ENCODE results near the gene TCHP. TPM values are rescaled to one million over a fixed set of nuclear protein-coding genes. Genes with fewer than 3 reads are reported as not detected.

Gene TCHP
- total and polyA plus RNA-seq, 2 of the 13 experiments (the other 11 are each of a cell fraction or from before 2014, with no cell fraction given), result 6.7 to 12.2 TPM

DNA sequence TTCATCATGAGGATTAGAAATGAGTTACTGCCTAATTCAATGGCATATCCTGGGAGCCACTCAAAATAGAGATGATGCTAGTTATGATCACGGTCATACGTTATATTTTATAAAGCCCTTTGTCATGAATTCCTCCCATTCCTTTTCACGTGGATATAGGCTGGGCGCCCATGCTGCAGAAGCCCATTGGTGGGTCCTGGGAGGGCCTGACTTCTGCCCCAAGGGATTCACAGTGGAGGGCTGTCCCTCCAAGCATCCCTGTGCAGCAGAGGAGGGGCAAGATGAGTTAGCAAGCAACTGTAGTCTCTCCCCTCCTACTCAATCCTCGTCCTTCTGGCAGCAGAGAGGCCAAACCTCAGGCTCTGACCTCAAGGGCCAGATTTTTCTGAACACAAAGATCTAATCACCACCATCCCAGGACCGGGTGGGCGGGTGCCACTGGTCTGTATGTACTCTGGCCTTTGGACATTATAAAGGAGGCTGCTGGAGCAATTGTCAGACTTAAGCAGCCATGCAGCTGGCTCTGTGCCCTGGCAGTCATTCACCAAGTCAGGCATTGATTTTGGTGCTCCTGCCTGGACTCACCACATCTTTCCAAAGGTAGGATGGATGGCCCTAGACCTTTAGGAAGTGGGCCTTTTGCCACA lies 28.3 kb upstream of the TCHP start (continued):
- TF ChIP-seq, protein P1, sequence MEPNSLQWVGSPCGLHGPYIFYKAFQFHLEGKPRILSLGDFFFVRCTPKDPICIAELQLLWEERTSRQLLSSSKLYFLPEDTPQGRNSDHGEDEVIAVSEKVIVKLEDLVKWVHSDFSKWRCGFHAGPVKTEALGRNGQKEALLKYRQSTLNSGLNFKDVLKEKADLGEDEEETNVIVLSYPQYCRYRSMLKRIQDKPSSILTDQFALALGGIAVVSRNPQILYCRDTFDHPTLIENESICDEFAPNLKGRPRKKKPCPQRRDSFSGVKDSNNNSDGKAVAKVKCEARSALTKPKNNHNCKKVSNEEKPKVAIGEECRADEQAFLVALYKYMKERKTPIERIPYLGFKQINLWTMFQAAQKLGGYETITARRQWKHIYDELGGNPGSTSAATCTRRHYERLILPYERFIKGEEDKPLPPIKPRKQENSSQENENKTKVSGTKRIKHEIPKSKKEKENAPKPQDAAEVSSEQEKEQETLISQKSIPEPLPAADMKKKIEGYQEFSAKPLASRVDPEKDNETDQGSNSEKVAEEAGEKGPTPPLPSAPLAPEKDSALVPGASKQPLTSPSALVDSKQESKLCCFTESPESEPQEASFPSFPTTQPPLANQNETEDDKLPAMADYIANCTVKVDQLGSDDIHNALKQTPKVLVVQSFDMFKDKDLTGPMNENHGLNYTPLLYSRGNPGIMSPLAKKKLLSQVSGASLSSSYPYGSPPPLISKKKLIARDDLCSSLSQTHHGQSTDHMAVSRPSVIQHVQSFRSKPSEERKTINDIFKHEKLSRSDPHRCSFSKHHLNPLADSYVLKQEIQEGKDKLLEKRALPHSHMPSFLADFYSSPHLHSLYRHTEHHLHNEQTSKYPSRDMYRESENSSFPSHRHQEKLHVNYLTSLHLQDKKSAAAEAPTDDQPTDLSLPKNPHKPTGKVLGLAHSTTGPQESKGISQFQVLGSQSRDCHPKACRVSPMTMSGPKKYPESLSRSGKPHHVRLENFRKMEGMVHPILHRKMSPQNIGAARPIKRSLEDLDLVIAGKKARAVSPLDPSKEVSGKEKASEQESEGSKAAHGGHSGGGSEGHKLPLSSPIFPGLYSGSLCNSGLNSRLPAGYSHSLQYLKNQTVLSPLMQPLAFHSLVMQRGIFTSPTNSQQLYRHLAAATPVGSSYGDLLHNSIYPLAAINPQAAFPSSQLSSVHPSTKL (CRISPR knock-in tag; IDR thresholded peaks at IDR 0.05), result no peak

DNA sequence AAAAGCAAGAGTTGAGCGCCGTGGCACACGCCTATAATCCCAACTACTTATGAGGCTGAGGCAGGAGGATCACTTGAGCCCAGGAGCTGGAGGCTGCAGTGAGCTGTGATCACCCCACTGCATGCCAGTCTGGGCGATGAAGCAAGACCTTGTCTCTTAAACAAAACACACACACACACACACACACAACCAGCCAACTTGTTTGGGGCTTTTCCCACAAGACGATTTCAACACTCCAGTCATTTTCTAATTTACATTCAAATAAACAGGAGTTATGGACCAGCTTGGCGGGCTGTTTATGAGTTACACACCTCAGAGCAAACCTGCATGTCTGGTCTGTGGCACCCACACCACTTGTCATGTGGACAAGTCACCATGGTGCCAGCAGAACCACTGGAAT lies 26.4 kb upstream of the TCHP start:
- DNase-seq (ENCODE audit: low spot score), result no peak
- Histone ChIP-seq H3K4me3 (replicated peaks in 1 of 3; ENCODE audit: insufficient read depth in 1 of 3, low read depth in 2 of 3, low read length in 3 of 3) (no peak overlapping the region), H3K9me3 (ENCODE audit: low read length) (no peaks in the 10 kb centered on the region), H3K79me2 (ENCODE audit: insufficient read depth, low read length) (peaks cover under 1% of the 10 kb centered on the region), H3K4me2 (ENCODE audit: low read depth, low read length) (no peak overlapping the region), H4K20me1 (ENCODE audit: insufficient read depth, low read length) (no peaks in the 10 kb centered on the region), H3K9ac (ENCODE audit: insufficient read depth, low read depth, low read length) (no peak overlapping the region), H3K27me3 (ENCODE audit: control insufficient read depth in 1 of 2, insufficient read depth in 2 of 2, low read length in 2 of 2) (no peaks in the 10 kb centered on the region), H2AFZ (ENCODE audit: low read length) (no peak overlapping the region), H3K27ac (ENCODE audit: extremely low read length, insufficient read depth, low read length) (no peak overlapping the region), H3K4me1 (ENCODE audit: insufficient read depth, low read length) (peaks cover 65% of the 10 kb centered on the region), H3K36me3 (replicated peaks in 1 of 2; ENCODE audit: control insufficient read depth in 1 of 2, insufficient read depth in 2 of 2, low read length in 2 of 2) (no peaks in the 10 kb centered on the region; a peak in 1 of 5 replicates)
- POLR2A ChIA-PET, result interaction anchor here (0.7 to 1.3 kb wide), 2 partner anchors 9 to 391 kb away, joined by 3 to 5 read pairs; no protein-coding TSS in a partner anchor
- intact Hi-C loops (cut with micrococcal nuclease; ENCODE audit: unreplicated experiment) (no loop called here), in situ Hi-C loops (cut with HindIII; ENCODE audit: extremely low pct_ligation_motif_present, low pct_unique_long_range_greater_than_20kb) (no loop called here)
- ATAC-seq, result no peak
- WGBS (ENCODE audit: low lambda C conversion rate), result 91% methylated on average over 6 of the region's 6 CpGs
- BruUV-seq (replicated peaks), result no TSS peak
- FAIRE-seq, result no peak
- CTCF ChIA-PET (ENCODE audit: low intra/inter-chr PET ratio, low total read pairs), result no interaction called here
- TF ChIP-seq ZNF589 (CRISPR knock-in tag; conservative IDR thresholded peaks at IDR 0.05) (no peak), ZNF101 (CRISPR knock-in tag; IDR thresholded peaks at IDR 0.05; ENCODE audit: borderline replicate concordance, low read depth) (no peak), THAP11 (CRISPR knock-in tag; IDR thresholded peaks at IDR 0.05) (no peak), ISL2 (CRISPR knock-in tag; IDR thresholded peaks at IDR 0.05) (no peak), NONO (IDR thresholded peaks at IDR 0.05) (no peak), NONO (CRISPR knock-in tag; conservative IDR thresholded peaks at IDR 0.05) (no peak), ZMAT3 (CRISPR knock-in tag; conservative IDR thresholded peaks at IDR 0.05) (no peak), ZSCAN30 (CRISPR knock-in tag; IDR thresholded peaks at IDR 0.05) (no peak)
- TF ChIP-seq, protein P2, sequence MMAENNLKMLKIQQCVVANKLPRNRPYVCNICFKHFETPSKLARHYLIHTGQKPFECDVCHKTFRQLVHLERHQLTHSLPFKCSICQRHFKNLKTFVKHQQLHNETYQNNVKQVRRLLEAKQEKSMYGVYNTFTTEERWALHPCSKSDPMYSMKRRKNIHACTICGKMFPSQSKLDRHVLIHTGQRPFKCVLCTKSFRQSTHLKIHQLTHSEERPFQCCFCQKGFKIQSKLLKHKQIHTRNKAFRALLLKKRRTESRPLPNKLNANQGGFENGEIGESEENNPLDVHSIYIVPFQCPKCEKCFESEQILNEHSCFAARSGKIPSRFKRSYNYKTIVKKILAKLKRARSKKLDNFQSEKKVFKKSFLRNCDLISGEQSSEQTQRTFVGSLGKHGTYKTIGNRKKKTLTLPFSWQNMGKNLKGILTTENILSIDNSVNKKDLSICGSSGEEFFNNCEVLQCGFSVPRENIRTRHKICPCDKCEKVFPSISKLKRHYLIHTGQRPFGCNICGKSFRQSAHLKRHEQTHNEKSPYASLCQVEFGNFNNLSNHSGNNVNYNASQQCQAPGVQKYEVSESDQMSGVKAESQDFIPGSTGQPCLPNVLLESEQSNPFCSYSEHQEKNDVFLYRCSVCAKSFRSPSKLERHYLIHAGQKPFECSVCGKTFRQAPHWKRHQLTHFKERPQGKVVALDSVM (CRISPR knock-in tag; IDR thresholded peaks at IDR 0.05), result peak; percentile 68
- TF ChIP-seq, protein P3, sequence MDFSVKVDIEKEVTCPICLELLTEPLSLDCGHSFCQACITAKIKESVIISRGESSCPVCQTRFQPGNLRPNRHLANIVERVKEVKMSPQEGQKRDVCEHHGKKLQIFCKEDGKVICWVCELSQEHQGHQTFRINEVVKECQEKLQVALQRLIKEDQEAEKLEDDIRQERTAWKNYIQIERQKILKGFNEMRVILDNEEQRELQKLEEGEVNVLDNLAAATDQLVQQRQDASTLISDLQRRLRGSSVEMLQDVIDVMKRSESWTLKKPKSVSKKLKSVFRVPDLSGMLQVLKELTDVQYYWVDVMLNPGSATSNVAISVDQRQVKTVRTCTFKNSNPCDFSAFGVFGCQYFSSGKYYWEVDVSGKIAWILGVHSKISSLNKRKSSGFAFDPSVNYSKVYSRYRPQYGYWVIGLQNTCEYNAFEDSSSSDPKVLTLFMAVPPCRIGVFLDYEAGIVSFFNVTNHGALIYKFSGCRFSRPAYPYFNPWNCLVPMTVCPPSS (IDR thresholded peaks at IDR 0.05), result no peak

All from HepG2 (cell line).